IMR-90 (cell line): ENCODE data around the gene KRT1. TPM values are rescaled to one million over a fixed set of nuclear protein-coding genes. Genes with fewer than 3 reads are reported as not detected.

Experiments used
- ATAC-seq: fragments of 200-7000 bp; cut with Tn5 transposase; 2 replicates; pipeline ENCODE4 v1.9.1; 2020; ENCODE audit warnings: low read depth, mild to moderate bottlenecking, moderate library complexity
- BruUV-seq: library from RNA; stranded (reverse); fragments of 400-500 nt; replicated peaks from 2 replicates; lab custom pipeline; 2021; lab: Mats Ljungman, UMichigan
- CTCF ChIA-PET: fragments of 300-600 bp; formaldehyde crosslinking; extraction: SDS; loops from one replicate; lab custom pipeline; 2021; ENCODE audit warnings: antibody characterized with exemption; lab: Yijun Ruan, JAX
- POLR2A ChIA-PET: fragments of 300-600 bp; sonication (Branson Sonifier 250); formaldehyde crosslinking; loops from one replicate; lab custom pipeline; 2022; ENCODE audit warnings: antibody characterized with exemption; ENCODE audit not compliant: unreplicated experiment; lab: Charles Lee
- DNase-seq: peaks from one replicate; pipeline ENCODE4 v3.0.0; 2013
- H2AFZ ChIP-seq: replicated peaks from 2 replicates; pipeline ENCODE3; 2013; ENCODE audit warnings: low read length, mild to moderate bottlenecking; ENCODE audit not compliant: poor library complexity
- H2AK5ac ChIP-seq: 2 replicates; pipeline ENCODE4 v1.6.1; 2013; ENCODE audit warnings: low read depth, low read length, inconsistent platforms
- H2AK9ac ChIP-seq: replicated peaks from 2 replicates; pipeline ENCODE3; 2013; ENCODE audit warnings: mild to moderate bottlenecking, low read depth, low read length, moderate library complexity; ENCODE audit not compliant: poor library complexity
- H2BK120ac ChIP-seq: 2 replicates; pipeline ENCODE4 v1.6.1; 2013; ENCODE audit warnings: low read depth, low read length, inconsistent platforms
- H2BK15ac ChIP-seq: 3 replicates; pipeline ENCODE4 v1.6.1; 2013; ENCODE audit warnings: low read depth, low read length, inconsistent platforms
- H2BK20ac ChIP-seq: 2 replicates; pipeline ENCODE4 v1.6.1; 2013; ENCODE audit warnings: low read depth, mild to moderate bottlenecking, inconsistent platforms, low read length, moderate library complexity
- H2BK5ac ChIP-seq: 2 replicates; pipeline ENCODE4 v1.6.1; 2013; ENCODE audit warnings: mild to moderate bottlenecking, low read depth, low read length, inconsistent platforms; ENCODE audit not compliant: poor library complexity, severe bottlenecking
- H3K14ac ChIP-seq: replicated peaks from 2 replicates; pipeline ENCODE4 v1.6.1; 2013; ENCODE audit warnings: low read depth, low read length, inconsistent platforms
- H3K18ac ChIP-seq: 2 replicates; pipeline ENCODE4 v1.6.1; 2013; ENCODE audit warnings: low read depth, low read length, control low read depth
- H3K23ac ChIP-seq: 2 replicates; pipeline ENCODE4 v1.6.1; 2013; ENCODE audit warnings: low read depth, low read length, inconsistent platforms
- H3K27ac ChIP-seq: 2 replicates; pipeline ENCODE4 v1.5.1; 2013; ENCODE audit warnings: mild to moderate bottlenecking, control low read depth, low read length; ENCODE audit not compliant: insufficient read depth
- H3K27me3 ChIP-seq: 2 replicates; pipeline ENCODE4 v1.6.1; 2013; ENCODE audit warnings: low read length; ENCODE audit not compliant: control insufficient read depth, insufficient read depth
- H3K36me3 ChIP-seq: 2 replicates; pipeline ENCODE4 v1.6.1; 2013; ENCODE audit warnings: low read length, mixed read lengths; ENCODE audit not compliant: control insufficient read depth, insufficient read depth
- H3K4ac ChIP-seq: 2 replicates; pipeline ENCODE4 v1.6.1; 2013; ENCODE audit warnings: low read depth, low read length, inconsistent platforms
- H3K4me1 ChIP-seq: 2 replicates; pipeline ENCODE4 v1.6.1; 2013; ENCODE audit warnings: low read length, mixed read lengths; ENCODE audit not compliant: control insufficient read depth, insufficient read depth
- H3K4me2 ChIP-seq: 2 replicates; pipeline ENCODE4 v1.6.1; 2013; ENCODE audit warnings: low read depth, mild to moderate bottlenecking, control low read depth, low read length, moderate library complexity
- H3K4me3 ChIP-seq: 2 replicates; pipeline ENCODE4 v1.5.1; 2013; ENCODE audit warnings: low read depth, mild to moderate bottlenecking, control low read depth, low read length, moderate library complexity; ENCODE audit not compliant: insufficient read depth
- H3K56ac ChIP-seq: 2 replicates; pipeline ENCODE4 v1.6.1; 2013; ENCODE audit warnings: low read length, inconsistent platforms; ENCODE audit not compliant: insufficient read depth; ENCODE audit errors: extremely low read depth
- H3K79me1 ChIP-seq, 2 experiments: 2 replicates each; pipeline ENCODE4 v1.6.1; 2013; ENCODE audit warnings: low read length in 2 of 2, inconsistent platforms in 1 of 2, low read depth in 1 of 2
- H3K9ac ChIP-seq: 2 replicates; pipeline ENCODE4 v1.6.1; 2013; ENCODE audit warnings: low read depth, low read length, control low read depth
- H3K9me1 ChIP-seq: 2 replicates; pipeline ENCODE4 v1.6.1; 2013; ENCODE audit warnings: low read length, inconsistent platforms; ENCODE audit not compliant: insufficient read depth
- H3K9me3 ChIP-seq: 2 replicates; pipeline ENCODE4 v1.6.1; 2013; ENCODE audit warnings: low read length; ENCODE audit not compliant: control insufficient read depth, insufficient read depth
- H4K20me1 ChIP-seq: 2 replicates; pipeline ENCODE4 v1.6.1; 2013; ENCODE audit warnings: low read length, inconsistent platforms; ENCODE audit not compliant: insufficient read depth
- H4K5ac ChIP-seq: 2 replicates; pipeline ENCODE4 v1.6.1; 2013; ENCODE audit warnings: mild to moderate bottlenecking, low read depth, low read length, control low read depth
- H4K8ac ChIP-seq, 2 experiments: 2 replicates each; pipeline ENCODE4 v1.6.1; 2013; ENCODE audit warnings: low read depth in 2 of 2, low read length in 2 of 2, control low read depth in 1 of 2, inconsistent platforms in 1 of 2
- H4K91ac ChIP-seq: 2 replicates; pipeline ENCODE4 v1.6.1; 2013; ENCODE audit warnings: low read depth, low read length, inconsistent platforms; ENCODE audit not compliant: insufficient read depth
- BHLHE40 ChIP-seq: fragments of 150-350 bp; IDR thresholded peaks from 2 replicates; pipeline ENCODE4 v1.6.1; 2016; ENCODE audit warnings: mild to moderate bottlenecking, low read depth, low read length
- CEBPB ChIP-seq: IDR thresholded peaks from 2 replicates; pipeline ENCODE4 v1.6.1; 2012; ENCODE audit warnings: low read depth, low read length, improper control_type of control experiment
- CHD1 ChIP-seq: IDR thresholded peaks from 2 replicates; pipeline ENCODE4 v1.6.1; 2012; ENCODE audit warnings: low read depth, low read length, improper control_type of control experiment
- MAFK ChIP-seq: IDR thresholded peaks from 2 replicates; pipeline ENCODE4 v1.6.1; 2012; ENCODE audit warnings: low read depth, low read length, improper control_type of control experiment
- MAZ ChIP-seq: IDR thresholded peaks from 2 replicates; pipeline ENCODE4 v1.6.1; 2012; ENCODE audit warnings: low read depth, mild to moderate bottlenecking, low read length, improper control_type of control experiment, moderate library complexity, borderline replicate concordance
- MXI1 ChIP-seq: IDR thresholded peaks from 2 replicates; pipeline ENCODE4 v1.6.1; 2012; ENCODE audit warnings: low read depth, mild to moderate bottlenecking, low read length, moderate library complexity, borderline replicate concordance
- POLR2A ChIP-seq: IDR thresholded peaks from 2 replicates; pipeline ENCODE4 v1.6.1; 2012; ENCODE audit warnings: mild to moderate bottlenecking, low read depth, low read length
- RAD21 ChIP-seq: IDR thresholded peaks from 2 replicates; pipeline ENCODE4 v1.6.1; 2012; ENCODE audit warnings: low read length, improper control_type of control experiment
- RCOR1 ChIP-seq: IDR thresholded peaks from 2 replicates; pipeline ENCODE4 v1.6.1; 2012; ENCODE audit warnings: mild to moderate bottlenecking, low read length, improper control_type of control experiment; ENCODE audit not compliant: insufficient replicate concordance
- RFX5 ChIP-seq: IDR thresholded peaks from 2 replicates; pipeline ENCODE4 v1.8.0; 2012; ENCODE audit warnings: low read depth, mild to moderate bottlenecking, low read length, moderate library complexity
- SMC3 ChIP-seq: fragments of 150-350 bp; IDR thresholded peaks from 2 replicates; pipeline ENCODE4 v1.6.1; 2016; ENCODE audit warnings: low read depth, mild to moderate bottlenecking, antibody characterized with exemption, low read length, moderate library complexity
- WGBS, 2 experiments: methylation state at CpG; one replicate each; pipeline versions ENCODE4 v1.1.5 to v1.1.7; 2013; ENCODE audit warnings: missing lambda C conversion rate in 2 of 2; ENCODE audit not compliant: insufficient read length in 1 of 2; ENCODE audit errors: extremely low coverage in 2 of 2; 5-methylcytosine and 5-hydroxymethylcytosine counted together
- dilution Hi-C: fragments of 300-500 bp; cut with HindIII; formaldehyde crosslinking; loops from one replicate; pipeline ENCODE4 v1.14.3; 2018; ENCODE audit warnings: low sequenced_read_pairs; ENCODE audit not compliant: unreplicated experiment
- in situ Hi-C: fragments of 300-500 bp; cut with MboI; formaldehyde crosslinking; loops from 3 replicates; pipeline ENCODE4 v1.14.3; 2019; ENCODE audit warnings: low sequenced_read_pairs, inconsistent platforms, mixed read lengths
- intact Hi-C: fragments of 100-400 bp; cut with micrococcal nuclease; formaldehyde crosslinking; loops from 2 replicates; pipeline ENCODE4 v1.10.0; 2022
- polyA plus RNA-seq, 3 experiments: library from polyadenylated mRNA; depleted of rRNA; stranded (reverse); fragments of >200 nt; gene quantifications; 2 replicates each; pipeline ENCODE4 v1.2.3, GENCODE V29; 2012; ENCODE audit warnings: low replicate concordance in 1 of 3
- total RNA-seq: library from RNA; depleted of rRNA; stranded (reverse); fragments of >200 nt; gene quantifications from 2 replicates; pipeline ENCODE4 v1.2.3, GENCODE V29; 2012

KRT1 gene
- total and polyA plus RNA-seq, 2 of the 4 experiments (the other 2 are of a cell fraction), result not detected

DNA sequence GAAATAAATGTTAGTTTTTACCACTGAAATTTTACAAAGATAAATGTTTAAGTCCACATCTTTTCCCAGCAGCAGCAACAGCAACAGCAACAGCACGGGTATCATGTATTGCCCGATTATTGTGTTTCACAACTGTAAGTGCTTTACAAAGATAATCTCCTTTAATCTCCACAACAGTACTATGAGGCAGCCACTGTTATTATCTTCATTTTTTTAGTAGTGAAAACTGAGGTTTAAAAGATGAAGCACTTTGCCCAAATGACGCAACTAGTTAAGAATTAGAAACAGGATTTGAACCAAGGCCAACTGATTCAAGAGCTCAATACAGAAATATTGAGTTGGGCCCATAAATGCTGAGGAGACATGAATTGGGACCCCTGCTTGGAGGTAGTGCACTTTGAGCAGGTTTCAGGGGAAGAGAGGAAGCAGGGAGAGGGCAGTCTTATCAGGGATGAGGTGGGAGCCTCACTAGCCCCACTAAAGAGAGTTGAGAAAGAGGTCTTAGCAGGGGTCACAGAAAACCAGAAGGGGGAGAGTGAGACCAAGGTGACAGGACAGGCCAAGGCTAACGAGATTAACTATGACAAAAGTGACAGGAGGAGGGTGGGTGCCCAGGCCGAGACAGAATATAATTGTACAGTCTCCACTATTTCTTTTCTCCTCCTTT is 43.5 kb downstream of the KRT1 start:
- Histone ChIP-seq H2BK5ac (no peak overlapping the region), H3K18ac (no peak overlapping the region), H2BK20ac (no peak overlapping the region), H4K91ac (no peak overlapping the region), H2BK15ac (no peak overlapping the region), H3K79me1 (no peaks in the 10 kb centered on the region), H3K36me3 (no peaks in the 10 kb centered on the region), H2BK120ac (no peak overlapping the region), H2AK9ac (no peak overlapping the region), H3K9ac (no peak overlapping the region), H4K8ac (no peak overlapping the region), H4K5ac (no peak overlapping the region), H2AK5ac (no peak overlapping the region), H3K27me3 (peaks cover 12% of the 10 kb centered on the region), H3K9me1 (no peaks in the 10 kb centered on the region), H3K9me3 (no peaks in the 10 kb centered on the region), H4K20me1 (no peaks in the 10 kb centered on the region; the same call in 1 of the 2 replicates), H3K4me3 (no peak overlapping the region), H3K14ac (no peak overlapping the region), H3K4me1 (no peaks in the 10 kb centered on the region), H3K27ac (no peak overlapping the region), H3K4ac (no peak overlapping the region), H3K56ac (no peak overlapping the region), H3K4me2 (no peak overlapping the region), H2AFZ (no peak overlapping the region), H3K23ac (no peak overlapping the region)
- DNase-seq (no peak), ATAC-seq (no peak)
- in situ Hi-C loops, result no loop called here
- dilution Hi-C loops, result no loop called here
- TF ChIP-seq MAZ (no peak), SMC3 (no peak), RCOR1 (no peak), BHLHE40 (no peak), CEBPB (no peak), CHD1 (no peak), RFX5 (no peak), RAD21 (no peak), MXI1 (no peak), MAFK (no peak), POLR2A (no peak)
- POLR2A ChIA-PET, result no interaction called here
- BruUV-seq, result no TSS peak
- intact Hi-C loops, result no loop called here
- no CpG with 5 or more reads among the region's 5 CpGs for WGBS, 2 experiments
- CTCF ChIA-PET, result no interaction called here
